T-helper 9 cell (primary cell): ENCODE measurements around the gene AQP1.

ENCODE experiments used
- DNase-seq: peaks from one replicate; pipeline ENCODE4 v3.0.0-alpha.2; 2020

The AQP1 gene

DNA sequence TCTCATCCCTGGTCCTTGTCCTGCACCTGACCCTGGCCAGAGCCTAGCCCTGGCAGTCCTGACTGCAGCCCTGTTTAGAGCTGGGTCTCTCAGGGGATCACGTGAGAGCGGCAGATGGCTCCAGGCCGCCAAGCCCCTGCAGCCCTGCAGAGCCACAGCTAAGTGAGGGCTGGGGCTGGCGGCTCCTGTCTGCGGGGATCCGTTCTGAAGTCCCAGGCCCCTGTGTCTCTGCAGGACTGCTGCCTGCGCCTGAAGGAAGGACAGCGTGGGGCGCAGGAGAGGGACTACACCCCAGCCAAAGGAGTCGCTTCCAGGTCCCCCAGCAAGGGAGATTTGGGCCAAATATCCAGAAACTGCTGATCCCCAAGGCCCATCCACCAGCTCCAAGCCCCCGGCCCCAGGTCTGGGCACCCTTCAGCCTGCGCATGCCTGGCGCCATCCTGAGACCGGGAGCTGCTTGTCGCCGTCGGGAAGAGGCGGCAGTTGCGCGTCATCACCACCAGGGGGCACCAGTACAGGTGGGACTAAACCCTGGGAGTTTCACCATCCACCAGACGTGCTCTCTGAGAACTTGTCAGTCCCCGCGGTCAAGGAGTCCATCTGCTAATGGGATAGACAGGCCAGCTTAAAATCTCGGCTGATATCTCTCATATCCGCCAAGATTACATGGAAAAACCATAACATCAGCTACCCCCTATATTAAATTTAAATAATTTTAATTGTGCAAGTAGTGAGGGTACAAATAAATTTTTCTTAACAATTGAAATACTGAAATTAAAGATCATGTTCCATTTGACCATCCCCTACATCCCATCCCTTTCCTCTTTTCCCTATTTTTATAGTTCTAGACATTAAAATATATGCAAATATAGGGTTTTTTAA lies 27.0 kb downstream of the AQP1 start:
- DNase-seq: peak; percentile 46

DNA sequence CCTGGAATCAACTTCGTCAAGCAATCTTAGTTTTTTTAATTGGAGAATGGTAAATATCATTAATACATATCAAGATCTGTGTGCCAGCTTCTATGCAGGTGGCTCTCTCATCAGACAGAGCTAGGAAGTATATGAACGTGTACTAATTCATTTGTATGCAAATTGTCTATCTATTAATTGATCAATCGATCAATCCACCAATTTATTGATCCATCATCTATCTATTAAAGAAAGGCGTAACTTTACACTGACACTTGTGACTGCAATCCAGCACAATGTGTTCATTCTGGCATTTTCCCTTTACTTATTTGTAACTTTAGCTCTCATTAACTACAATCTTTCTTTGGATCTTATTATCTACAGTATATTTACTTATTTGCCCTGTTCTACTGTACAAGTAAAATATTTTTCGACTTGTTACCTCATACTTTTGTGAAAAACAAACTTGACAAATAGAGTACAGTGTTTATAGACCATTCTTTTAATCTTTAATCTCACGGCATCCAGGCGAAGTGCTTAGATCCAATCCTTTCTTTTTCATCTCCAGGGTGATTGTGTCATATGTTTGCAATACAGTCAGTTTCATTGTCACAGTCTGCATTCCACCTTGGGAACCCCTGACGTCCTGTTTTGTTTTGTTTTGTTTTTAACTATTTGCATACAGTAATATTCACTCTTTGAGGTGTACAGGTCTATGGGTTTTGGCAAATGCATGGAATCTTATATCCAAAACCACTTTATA lies 30.1 kb downstream of the AQP1 start:
- no peak for DNase-seq

DNA sequence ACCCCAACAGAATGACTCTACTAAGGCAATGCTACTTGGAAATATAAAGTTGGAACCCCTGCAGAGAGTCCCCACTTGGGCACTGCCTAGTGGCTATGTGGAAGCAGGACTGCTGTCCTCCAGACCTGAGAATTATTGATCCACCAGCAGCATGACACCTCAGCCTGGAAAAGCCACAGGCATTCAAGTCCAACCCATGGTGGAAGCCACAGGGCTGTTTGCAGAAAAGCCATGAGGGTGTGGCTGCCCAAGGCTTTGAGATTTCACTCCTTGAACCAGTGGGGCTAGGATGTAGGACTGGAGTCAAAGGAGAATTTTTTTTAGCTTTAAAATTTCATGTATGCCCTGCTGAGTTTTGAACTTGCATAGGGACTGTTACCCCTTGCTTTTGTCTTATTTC lies 38.5 kb downstream of the AQP1 start:
- no peak for DNase-seq

DNA sequence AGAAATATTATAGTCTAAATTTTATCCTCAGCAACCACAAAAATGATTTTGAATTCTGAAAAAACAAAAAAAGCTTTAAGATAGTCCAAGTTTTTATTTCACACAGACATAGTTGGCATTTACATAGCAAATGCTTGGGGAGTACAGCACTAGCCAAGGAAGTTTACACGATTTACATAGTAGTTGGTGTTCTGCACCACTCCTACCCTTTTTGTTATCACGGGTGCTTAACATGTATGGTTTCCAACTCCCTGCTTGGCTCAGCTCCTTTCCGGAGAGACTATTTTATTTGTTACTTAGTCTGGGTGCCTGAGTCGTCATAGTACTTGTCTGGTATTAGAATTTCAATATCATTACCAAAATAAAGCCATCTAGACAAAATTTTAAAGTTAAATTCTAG lies 43.3 kb downstream of the AQP1 start:
- DNase-seq: no peak

DNA sequence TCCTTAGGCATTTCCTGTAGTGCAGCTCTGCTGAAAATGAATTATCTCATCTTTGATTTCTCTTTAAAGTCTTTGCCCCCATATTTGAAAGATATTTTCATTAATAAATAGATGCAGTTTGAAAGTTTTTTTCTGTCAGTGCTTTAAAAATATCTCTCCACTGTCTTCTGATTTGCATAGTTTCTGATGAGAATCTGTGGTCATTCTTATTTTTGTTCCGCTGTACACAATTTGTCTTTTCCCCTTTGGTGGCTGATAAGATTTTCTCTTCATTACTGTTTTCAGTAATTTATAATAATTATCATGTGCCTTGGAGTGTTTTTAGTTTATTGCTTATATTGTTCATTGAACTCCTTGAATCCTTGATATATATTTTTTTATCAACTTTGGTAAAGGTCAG lies 45.1 kb downstream of the AQP1 start:
- no peak for DNase-seq

DNA sequence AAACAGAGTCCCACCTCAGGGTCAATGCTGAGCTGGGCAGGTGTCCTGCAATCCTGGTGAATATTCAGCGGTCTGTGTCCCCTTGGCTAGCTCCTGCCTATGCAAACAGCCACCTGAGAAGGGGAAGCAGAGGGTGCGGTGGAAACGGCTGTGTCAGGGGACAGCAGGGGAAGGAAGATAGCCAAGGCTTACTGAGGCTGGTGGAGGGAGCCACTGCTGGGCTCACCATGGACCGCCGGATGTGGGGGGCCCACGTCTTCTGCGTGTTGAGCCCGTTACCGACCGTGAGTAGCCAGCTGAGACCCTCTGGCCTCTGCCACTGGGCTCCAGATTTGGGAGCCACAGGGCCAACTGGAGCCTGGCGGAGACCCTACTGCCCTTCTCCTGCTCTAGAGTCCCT lies 52.2 kb downstream of the AQP1 start, which contains the start of gene GHRHR:
Gene GHRHR, plus strand, starts transcription at position 112 of the 400 bp plus-strand sequence. Its CDS starts 116 bp downstream, at position 228.
- DNase-seq: no peak

DNA sequence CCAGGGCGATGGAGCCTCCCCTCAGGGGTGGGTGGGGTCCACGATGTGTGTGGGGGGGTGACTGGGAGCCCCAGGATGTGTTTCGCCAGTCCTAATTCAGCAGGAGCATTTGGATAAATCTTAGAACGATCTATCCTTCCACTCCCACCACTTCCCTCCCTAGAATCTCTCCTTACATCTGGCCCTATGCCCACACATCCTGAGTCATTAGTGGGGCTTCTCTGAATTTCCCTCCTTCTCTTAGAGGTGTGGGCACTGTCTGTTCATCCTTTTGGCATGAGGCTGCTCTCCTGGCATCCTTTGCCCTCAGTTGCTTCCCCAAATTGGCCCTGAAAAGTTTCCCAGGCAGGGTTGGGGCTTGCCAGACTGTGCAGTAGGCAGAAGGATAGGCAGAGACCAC lies 53.7 kb downstream of the AQP1 start:
- no peak for DNase-seq

DNA sequence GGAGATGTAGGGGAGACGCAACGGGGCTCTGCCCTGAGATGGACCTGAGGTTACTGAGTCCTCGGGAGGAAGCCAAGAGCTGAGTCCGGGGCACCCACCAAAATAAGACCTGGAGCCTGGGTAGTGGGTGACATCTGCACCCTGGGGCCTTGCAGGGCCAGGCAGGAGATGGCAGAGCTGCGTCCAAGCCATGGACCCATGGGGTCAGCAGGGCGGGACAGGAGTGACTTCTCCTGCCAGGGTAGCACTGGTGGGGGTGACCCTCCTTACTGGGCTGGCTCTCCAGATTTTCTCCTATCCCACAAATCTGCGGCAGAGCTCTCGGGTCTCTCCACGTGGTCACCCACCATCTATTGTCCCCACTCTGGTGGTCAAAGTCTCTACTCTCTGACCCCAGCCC lies 54.2 kb downstream of the AQP1 start:
- no peak for DNase-seq

DNA sequence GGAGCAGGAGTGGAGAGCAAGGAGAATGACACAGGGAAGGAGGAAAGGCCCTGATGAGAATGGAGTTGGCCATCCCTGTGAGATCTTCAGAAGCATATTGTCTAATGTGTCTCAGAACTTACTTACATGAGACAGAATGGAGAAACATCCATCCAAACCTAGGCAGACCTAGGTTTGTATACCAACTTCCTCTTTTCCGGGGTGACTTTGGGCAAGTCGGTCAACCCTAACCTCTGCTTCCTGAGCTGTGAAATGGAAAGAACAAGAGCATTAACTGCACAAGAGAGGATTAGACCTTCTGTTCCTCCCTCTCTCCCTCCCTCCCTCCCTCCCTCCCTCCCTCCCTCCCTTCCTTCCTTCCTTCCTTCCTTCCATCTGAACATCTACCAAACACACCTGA lies 56.6 kb downstream of the AQP1 start:
- no peak for DNase-seq

DNA sequence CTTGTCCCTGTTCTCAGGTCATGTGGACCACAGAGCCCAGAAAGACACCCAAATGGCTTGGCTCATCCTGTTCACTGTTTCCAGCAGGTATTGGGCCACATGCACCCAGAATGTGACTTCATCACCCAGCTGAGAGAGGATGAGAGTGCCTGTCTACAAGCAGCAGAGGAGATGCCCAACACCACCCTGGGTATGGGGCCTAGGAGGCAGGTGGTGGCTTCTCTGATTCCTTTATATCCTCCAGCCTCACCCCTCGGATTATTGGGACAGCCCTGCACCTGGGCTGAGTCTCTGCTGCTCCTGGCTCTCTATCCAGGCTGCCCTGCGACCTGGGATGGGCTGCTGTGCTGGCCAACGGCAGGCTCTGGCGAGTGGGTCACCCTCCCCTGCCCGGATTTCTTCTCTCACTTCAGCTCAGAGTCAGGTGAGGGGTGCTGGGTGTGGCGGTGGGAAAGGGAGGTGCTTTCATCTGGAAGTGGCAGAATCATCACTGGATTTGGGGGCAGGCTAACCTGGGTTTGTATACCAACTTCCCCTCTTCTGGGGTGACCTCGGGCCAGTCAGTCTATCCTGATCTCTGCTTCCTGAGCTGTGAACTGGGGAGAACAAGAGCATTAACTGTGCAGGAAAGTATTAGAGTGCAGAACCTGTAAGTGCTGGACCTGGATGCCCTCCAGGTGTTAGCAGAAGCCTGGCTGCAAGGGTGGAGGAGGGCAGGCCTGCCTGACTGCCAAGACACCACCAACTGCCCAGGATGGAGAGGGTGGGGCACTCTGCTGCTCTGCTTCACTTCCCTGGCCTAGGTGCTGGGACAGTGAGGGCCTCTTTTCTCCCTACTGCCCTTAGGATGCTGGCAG lies 57.3 kb downstream of the AQP1 start:
- DNase-seq: no peak

DNA sequence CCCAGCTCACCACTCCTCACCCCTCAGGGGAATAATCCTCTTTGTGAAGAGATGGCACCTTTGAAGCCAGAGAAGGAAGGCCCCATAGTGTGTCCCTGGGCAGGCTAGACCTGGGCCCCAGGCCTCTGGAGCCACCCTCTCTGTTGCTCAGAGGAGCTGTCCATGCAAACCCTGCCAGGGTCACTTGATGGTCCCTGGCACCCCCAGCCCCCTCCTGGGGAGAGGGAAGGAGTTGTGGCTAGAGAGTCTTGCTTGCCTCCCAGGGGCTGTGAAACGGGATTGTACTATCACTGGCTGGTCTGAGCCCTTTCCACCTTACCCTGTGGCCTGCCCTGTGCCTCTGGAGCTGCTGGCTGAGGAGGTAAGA lies 57.9 kb downstream of the AQP1 start:
- no peak for DNase-seq

DNA sequence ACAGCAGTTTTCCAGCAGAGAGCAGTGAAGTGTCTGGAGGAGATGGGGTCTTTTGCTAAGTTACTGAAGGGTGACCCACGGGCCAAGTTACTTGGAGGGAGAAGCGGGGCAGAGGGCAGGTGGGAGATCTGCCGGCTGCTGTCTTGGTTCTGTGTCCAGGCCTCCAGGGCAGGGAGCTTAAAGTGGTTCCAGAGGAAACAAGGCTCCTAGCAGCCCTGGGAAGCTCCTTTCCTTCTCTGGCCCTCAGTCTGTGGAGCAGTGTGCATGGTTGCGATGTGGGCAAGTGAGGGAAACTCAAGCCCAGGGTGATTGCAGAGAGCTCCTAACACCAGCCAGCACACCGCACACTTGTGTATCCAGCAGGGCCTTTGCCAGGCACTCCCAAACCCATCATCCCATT lies 58.4 kb downstream of the AQP1 start:
- no peak for DNase-seq

DNA sequence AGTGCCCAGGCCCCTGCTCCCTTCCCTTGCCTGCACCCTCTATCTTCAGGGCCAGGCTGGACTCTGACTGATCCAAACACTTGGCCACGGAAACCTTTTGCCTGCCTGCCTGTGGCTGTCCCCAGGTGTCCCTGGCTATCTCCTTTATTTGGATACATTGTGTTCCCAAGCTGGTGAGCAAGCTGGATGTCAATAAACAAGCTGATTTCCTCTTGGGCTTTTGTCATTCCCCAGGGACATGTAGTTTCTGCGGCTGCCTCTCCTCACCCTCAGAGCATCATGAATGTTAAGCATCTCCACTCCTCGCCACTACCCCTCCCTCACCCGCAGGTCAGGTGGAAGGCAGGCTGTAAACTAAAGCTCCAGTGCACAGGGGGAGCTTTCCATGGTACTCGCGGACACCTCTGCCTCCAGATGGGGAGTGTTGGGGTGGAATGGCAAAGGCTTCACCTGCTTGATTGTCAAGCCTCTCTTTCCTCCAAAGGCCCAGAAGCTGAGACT lies 59.0 kb downstream of the AQP1 start:
- DNase-seq: no peak

DNA sequence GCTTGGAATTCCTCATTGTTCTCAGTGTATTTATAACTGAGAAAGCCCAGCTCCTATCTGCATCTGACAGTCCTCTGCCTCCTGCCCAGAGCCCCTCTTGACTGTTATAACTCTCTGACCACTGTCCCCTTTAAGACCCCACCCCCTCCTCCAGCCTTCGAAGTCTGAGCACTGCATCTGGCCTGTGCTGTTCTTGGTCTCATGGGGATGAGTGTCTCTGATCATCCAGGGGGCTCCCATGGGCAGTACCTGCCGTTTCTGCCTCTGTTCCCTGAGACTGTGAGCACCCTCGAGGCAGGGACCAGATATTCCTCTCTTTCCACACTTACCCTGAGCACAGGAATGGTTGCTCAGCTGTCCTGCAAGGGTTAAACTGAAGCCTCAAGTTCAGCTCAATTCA lies 59.8 kb downstream of the AQP1 start:
- no peak for DNase-seq

DNA sequence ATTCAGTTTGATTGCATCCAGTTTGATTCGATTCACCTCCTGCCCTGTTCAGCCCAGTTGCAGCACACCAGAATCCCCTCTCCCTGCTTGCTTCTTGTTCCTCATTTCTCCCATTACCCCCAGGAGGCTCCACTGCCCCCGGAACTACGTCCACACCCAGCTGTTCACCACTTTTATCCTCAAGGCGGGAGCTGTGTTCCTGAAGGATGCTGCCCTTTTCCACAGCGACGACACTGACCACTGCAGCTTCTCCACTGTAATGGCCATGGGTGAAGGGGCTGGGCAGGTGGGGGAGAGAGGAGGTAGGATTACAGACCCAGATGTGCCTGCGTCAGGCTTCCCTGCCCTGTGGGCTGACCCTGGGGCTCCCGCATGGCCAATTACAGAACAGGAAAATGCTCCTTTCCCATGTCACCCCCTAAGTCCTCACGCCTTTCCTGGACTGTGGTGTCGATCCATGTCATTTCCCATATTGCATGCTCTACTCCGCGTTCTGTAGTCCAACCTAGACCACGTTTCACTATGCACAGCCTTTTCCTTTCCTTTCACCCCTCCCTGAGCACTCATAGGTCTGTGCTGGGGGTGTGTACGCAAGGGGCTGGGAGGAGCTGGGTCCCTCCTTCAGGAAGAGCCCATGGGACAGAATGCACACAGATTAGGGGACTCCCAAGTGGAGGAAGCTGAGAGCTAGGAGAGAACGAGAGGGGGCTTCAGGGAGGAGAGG lies 60.3 kb downstream of the AQP1 start:
- no peak for DNase-seq

DNA sequence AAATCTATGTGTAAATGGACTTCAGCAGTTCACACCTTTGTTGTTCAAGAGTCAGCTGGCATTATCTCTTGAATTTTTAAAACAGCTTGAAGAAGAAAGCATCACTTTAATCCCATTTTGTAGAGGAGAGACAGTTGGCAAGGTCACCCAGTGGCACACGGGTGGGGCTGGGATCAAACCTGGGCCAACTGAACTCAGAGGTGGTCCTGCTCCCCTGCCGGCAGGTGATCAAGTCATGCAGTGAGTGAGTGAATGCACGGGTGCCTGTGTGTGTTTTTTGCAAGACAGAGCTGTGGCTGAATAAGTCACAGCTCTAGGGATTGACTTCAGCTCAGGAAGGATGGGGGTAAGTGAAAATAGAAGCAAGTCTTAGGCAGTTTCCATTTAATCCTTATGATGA lies 61.6 kb downstream of the AQP1 start:
- DNase-seq: no peak

DNA sequence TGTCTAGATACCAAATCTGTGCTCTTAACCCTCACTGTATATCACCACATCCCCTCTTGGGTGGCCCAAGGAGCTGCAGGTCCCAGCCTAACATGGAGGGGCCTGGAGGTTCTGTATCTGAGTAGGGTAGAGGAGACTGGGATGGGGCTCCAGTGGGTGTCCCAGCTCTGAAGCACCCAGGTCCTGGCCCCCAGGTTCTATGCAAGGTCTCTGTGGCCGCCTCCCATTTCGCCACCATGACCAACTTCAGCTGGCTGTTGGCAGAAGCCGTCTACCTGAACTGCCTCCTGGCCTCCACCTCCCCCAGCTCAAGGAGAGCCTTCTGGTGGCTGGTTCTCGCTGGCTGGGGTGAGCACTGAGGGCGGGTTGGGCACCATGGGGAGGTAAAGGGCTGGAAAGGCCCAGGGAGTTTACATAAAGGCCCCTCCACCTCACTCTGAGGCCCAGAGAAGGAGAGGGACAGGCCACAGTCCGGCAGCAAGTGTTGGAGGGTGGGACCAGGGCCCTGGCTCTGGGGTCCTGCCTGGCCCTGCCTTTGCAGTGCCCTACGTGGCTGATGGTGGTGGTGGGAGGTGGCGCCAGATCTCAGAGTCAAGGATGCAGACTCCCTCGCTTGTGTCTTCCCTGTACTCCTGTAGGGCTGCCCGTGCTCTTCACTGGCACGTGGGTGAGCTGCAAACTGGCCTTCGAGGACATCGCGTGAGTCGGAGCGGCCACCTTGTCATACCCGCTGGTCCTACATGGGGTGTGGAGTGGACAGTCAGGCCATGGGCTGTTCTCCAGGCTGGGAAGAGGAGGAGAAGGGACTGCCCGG lies 62.3 kb downstream of the AQP1 start:
- DNase-seq: no peak

DNA sequence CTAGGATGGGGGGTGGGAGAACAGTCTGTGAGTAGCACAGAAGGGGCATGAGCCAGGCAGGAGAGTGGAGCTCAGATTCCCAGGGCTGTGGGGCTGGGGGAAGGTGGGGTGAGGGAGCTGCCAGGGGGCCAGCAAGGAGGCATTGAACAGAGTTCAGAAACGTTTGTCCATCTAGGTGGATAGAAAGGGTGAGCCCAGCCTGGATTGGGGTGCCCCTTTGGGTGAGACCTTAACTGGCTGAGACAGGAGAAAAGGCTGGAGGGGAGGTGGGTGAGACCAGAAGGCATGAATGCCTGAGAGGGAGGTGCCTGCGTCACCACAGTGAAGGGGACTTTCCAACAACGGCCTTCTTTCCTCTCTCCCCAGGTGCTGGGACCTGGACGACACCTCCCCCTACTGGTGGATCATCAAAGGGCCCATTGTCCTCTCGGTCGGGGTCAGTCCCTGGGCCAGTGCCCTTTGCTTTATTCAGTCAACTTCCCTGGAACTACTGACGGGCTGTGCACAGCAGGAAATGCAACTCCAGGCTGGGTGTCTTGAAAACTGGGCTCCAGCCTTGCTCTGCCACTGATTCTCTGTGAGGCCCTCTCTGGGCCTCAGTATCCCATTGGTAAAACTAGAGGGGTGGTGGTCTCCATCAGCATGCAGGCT lies 63.1 kb downstream of the AQP1 start:
- no peak for DNase-seq
